Astrocyte of the spinal cord (primary cell): ENCODE measurements around the gene KDM5C.

ENCODE experiments used
- DNase-seq: peaks from one replicate; pipeline ENCODE4 v3.0.0; 2011; ENCODE audit warnings: low read depth, low spot score
- H3K4me3 ChIP-seq: 2 replicates; pipeline ENCODE4 v1.5.1; 2011; ENCODE audit warnings: low read depth, mild to moderate bottlenecking, low read length, moderate library complexity
- in situ Hi-C: cut with HindIII; loops from 2 replicates; pipeline ENCODE4 v1.10.0; 2017; ENCODE audit warnings: low sequenced_read_pairs
- TF ChIP-seq, protein P1 (sequence below): IDR thresholded peaks from 2 replicates; pipeline ENCODE4 v1.5.1; 2012; ENCODE audit warnings: low read depth, mild to moderate bottlenecking, low read length, inconsistent platforms

The KDM5C gene

DNA sequence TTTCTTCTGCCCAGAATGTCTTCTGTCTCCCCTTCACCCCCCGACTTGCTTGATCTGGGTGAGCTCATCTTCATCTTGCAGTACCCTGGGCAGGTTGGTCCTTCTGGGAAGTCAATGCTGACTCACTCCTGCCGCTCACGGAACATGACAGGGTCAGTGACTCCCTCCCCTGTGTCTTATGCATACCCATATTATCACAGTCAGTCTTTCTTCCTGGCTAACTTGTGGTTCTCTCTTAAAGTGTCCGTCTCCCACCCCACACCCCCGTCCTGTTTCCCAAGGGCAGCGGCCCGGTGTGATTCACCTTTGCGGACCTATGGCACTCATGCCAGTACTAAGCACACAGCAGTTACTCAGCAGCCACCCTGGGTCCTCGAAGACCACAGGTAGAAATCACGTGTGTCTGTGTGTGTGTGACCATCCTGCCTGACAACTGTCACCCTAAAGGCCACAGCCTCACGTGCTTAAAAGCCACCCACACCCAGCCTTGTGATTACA is 38.6 kb upstream of the KDM5C start:
- no peak overlapping the region for H3K4me3 ChIP-seq
- peak; percentile 52 for DNase-seq
- in situ Hi-C loops = no loop called here
- TF ChIP-seq, protein P1, sequence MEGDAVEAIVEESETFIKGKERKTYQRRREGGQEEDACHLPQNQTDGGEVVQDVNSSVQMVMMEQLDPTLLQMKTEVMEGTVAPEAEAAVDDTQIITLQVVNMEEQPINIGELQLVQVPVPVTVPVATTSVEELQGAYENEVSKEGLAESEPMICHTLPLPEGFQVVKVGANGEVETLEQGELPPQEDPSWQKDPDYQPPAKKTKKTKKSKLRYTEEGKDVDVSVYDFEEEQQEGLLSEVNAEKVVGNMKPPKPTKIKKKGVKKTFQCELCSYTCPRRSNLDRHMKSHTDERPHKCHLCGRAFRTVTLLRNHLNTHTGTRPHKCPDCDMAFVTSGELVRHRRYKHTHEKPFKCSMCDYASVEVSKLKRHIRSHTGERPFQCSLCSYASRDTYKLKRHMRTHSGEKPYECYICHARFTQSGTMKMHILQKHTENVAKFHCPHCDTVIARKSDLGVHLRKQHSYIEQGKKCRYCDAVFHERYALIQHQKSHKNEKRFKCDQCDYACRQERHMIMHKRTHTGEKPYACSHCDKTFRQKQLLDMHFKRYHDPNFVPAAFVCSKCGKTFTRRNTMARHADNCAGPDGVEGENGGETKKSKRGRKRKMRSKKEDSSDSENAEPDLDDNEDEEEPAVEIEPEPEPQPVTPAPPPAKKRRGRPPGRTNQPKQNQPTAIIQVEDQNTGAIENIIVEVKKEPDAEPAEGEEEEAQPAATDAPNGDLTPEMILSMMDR = no peak

DNA sequence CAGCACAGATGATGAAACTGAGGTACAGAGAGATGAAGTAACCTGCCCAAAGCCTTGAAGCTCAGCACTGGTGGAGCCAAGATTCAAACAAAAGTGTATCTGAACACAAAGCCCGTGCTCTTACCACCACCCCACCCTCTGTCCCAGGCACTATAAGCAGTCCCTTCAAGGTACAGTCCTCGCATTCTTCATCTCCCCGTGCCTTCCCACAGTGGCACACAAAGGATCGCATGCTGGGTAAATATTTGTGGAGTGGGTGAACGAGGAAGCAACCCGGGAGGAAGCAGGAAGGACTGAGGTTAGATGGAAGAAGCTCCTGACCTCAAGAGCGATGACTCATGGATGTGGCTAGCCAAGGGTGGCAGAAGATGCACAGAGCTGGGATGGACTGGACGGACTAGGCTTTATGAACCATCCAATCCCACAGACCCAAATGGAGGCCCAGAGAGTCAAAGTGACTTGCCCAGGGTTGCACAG is 37.9 kb upstream of the KDM5C start:
- peak; percentile 56 for DNase-seq

DNA sequence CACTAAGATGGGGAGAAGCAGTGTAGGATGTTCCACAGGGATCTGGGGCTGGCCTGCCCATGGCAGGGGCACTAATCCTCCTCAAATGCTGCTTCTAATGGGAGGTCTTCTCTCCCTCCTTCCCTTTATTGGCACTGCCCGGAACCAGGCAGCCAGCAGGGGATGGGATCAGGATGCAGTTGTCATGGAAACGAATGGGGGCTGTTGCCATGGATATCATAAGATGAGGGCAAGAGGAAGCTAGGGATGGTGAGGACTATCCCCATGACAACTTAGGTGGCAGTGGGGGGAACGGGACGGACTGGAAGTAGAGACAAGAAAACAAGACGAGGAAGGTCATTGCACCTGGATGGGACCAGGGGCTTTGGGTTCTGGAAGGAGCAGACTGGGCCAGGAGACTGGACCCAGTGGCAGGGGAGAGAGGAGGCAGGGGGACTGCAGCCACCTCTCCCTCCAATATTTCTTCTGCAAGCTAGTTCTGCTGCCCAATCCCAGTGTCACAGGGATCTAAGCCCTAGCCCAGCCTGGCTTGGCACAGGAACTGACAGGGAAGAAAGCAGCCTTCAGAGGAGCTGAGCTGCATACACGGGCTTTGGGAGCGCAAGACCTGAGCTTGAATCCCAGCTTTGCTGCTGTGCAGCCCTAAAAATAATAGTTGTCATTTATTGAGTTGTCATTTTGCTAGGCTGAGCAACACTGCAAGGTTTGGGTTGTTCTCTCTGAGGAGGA is 37.3 kb upstream of the KDM5C start:
- TF ChIP-seq, protein P1 = no peak
- no peak for DNase-seq
- in situ Hi-C loops = no loop called here
- no peak overlapping the region for H3K4me3 ChIP-seq

More for the DNA sequence above, 37.9 kb upstream of the KDM5C start:
- H3K4me3 ChIP-seq = no peak overlapping the region
- in situ Hi-C loops = no loop called here
- TF ChIP-seq, protein P1 = no peak

DNA sequence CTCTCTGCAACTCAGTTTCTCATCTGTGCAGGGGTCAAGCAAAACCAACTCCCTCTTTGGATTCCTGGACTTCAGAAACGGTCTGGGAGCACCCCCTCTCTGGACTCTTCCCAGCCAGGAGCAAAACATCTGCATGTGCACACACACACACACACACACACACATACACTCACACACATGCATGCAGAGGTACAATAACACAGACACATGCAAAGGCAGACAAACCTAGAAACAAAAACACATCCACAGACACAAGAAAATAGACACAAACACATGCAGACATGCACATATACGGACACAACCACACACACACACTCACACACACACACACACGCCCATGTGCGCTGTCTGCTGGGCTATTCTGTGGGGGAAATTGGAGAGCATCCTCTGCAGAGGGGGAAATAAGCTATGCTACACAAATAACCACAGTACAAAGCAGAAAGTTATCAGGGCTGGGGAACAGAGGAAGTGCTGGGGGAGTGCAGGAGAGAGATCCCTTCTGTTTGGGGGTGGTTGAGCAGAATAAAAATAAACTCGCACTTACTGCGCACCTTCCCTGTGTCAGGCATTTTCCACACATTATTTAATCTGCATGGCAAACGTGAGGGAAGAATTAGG is 36.5 kb upstream of the KDM5C start:
- no peak overlapping the region for H3K4me3 ChIP-seq
- DNase-seq = no peak
- TF ChIP-seq, protein P1 = no peak
- in situ Hi-C loops = no loop called here

DNA sequence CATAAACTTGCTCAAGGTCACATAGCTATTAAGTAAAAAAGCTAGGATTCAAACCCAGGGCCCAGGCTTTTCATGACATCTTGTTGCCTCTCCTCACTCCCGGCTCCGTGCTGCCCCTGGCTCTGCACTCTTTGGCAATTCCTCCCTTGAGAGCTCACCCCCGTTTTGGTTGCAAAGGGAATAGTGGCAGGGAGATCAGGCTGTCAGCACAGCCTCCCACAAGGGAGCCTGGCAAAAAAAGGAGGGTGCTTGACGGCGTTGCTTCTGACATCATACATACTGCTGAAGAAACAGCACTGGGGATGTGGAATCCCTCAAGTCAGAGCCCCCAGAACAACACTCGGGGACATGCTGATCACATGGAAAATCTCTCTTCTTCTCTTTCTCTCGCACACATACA is 35.8 kb upstream of the KDM5C start:
- TF ChIP-seq, protein P1 = no peak
- in situ Hi-C loops = no loop called here
- DNase-seq = no peak
- no peak overlapping the region for H3K4me3 ChIP-seq

DNA sequence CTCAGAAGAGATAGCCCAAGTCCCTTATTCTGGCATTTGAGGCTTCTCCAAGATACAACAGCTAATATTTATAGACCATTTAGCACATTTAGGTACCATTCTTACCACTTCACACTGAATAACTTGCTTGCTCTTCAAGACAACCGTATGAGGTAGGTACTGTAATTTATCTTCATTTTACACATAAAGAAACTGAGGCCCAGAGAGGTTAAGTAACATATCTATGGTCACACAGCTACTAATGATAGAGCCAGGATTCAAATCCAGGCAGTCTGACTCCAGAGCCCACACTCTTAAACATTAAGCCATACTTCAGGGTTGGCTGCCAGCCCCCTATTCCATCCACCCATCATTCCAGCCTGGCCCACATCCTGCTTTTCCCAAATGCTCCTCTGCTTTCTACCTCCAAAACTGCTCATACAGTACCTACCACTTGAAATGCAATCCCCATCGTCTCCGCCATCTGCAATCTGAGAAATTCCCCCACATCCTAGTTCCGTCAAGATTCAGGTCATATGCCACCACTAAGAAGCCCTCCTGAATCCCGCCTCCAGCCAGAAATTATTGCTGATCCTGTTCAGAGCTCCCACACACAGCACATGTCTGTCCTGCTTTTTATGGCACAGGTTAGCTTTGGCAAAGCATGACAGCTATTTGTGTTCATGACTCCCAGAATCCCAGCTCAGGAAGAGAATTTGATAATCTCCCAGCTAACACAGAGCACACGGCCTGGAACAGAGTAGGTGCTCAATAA is 32.8 kb upstream of the KDM5C start:
- TF ChIP-seq, protein P1 = no peak
- no peak overlapping the region for H3K4me3 ChIP-seq
- in situ Hi-C loops = no loop called here
- DNase-seq = no peak
